ENCODE measurements around the gene ZNF254. TPM values are rescaled to one million over a fixed set of nuclear protein-coding genes. Genes with fewer than 3 reads are reported as not detected.
"Not testable (repeated sequence)": the region's sequence is repeated elsewhere in the genome, so short reads cannot be mapped to it uniquely, and the experiment has no call there.

The ZNF254 gene
- total RNA-seq, 1 experiment from 2014 or later = 26.6 TPM

DNA sequence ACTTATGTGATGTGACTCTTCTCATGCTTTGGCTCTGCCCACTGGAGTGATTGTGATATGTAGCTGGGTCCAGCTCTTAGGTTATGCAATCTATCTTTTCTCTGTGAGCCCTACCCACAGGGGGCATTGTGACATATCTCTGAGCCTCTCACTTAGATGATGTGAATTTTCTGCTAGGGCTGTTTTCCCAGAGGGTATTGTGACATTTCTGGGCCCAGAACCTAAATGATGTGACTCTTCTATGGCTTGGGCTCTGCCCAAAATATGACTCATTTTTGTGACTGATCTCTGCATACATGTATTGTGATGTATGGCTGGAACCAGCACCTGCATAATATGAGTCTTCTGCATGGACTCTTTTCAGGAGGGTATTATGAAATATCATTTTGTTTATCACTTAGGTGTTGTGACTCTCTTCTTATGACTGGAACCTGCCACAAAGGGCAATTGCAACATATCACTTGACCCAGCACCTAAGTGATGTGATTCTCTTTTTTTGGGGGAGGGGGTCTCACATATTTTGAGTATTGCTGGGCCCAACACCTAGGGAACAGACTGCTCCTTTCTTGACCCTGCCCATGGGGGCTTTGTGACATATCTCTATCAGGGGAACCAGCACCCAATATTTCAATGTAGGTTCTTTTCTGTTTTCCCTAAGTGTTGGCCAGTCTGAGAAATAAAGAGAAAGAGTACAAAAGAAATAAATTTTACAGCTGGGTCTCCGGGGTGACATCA, 12.1 kb upstream of the ZNF254 start:
- no peak for DNase-seq
- H3K4ac ChIP-seq (ENCODE audit: low read depth, low read length) = no peak overlapping the region
- H3K14ac ChIP-seq (ENCODE audit: insufficient read depth, low read length) = no peak overlapping the region
- H3K27ac ChIP-seq (ENCODE audit: insufficient read length, low read depth, low read length) = peak overlapping the region; percentile 65
- Mint-ChIP-seq H3K36me3 (ENCODE audit: insufficient read depth in 1 of 3, low read depth in 3 of 3) (peaks cover 60 to 71% (median 64%) of the 10 kb centered on the region in 3 experiments), H3K27me3 (ENCODE audit: low read depth) (no peaks in the 10 kb centered on the region), H3K9me3 (peaks cover 8 to 29% of the 10 kb centered on the region in 2 experiments), H3K27ac (peak overlapping the region; percentile 84 to 94 (median 90); a peak in 6 of 7 replicates), H3K4me1 (peaks cover 60 to 61% of the 10 kb centered on the region in 2 experiments), H3K4me3 (peak overlapping the region; percentile 1 to 60; a peak in 4 of 5 replicates)
- H4K8ac ChIP-seq (replicated peaks; ENCODE audit: insufficient read length, low read depth, low read length) = no peak overlapping the region
- no peak overlapping the region for H4K5ac ChIP-seq (ENCODE audit: insufficient read length, low read depth, low read length)
- no peak overlapping the region for H2BK120ac ChIP-seq (ENCODE audit: low read depth, low read length, poor library complexity, severe bottlenecking)
- no peak overlapping the region for H3T11ph ChIP-seq (ENCODE audit: low read length)
- H3K23me2 ChIP-seq (ENCODE audit: insufficient read length, low read depth, low read length, poor library complexity, severe bottlenecking) = no peaks in the 10 kb centered on the region
- H3K4me2 ChIP-seq (ENCODE audit: insufficient read depth, insufficient read length, low read length) = no peak overlapping the region
- H4K91ac ChIP-seq (ENCODE audit: insufficient read length, low read depth, low read length) = no peak overlapping the region
- H3K18ac ChIP-seq (ENCODE audit: insufficient read length, low read depth, low read length) = no peak overlapping the region
- H3K23ac ChIP-seq (ENCODE audit: insufficient read length, low read depth, low read length) = no peak overlapping the region
- H3K27me3 ChIP-seq (ENCODE audit: insufficient read depth, low read length) = no peaks in the 10 kb centered on the region
- H2BK15ac ChIP-seq (ENCODE audit: low read depth, low read length) = no peak overlapping the region
- H2BK5ac ChIP-seq (ENCODE audit: insufficient read length, low read length) = no peak overlapping the region
- peak overlapping the region; percentile 86 for H2BK12ac ChIP-seq (ENCODE audit: insufficient read length, low read depth, low read length)
- no peak overlapping the region for H2AFZ ChIP-seq (ENCODE audit: low read length)
- WGBS (ENCODE audit: extremely low coverage, insufficient read length, low lambda C conversion rate) = no CpG with 5 or more reads among the region's 1 CpG
- no peak overlapping the region for H2BK20ac ChIP-seq (ENCODE audit: low read depth, low read length, poor library complexity, severe bottlenecking)
- no peak overlapping the region for H3K56ac ChIP-seq (ENCODE audit: insufficient read length, low read depth, low read length)
- H3K9me3 ChIP-seq (ENCODE audit: control insufficient read depth, low read depth, low read length) = no peaks in the 10 kb centered on the region
- H3K79me1 ChIP-seq (ENCODE audit: insufficient read depth, low read depth, low read length, poor library complexity, severe bottlenecking) = peaks cover 4% of the 10 kb centered on the region
- H3K79me2 ChIP-seq (ENCODE audit: insufficient read depth, low read length) = no peaks in the 10 kb centered on the region
- H3K9ac ChIP-seq (ENCODE audit: extremely low read depth, insufficient read length, low read length) = no peak overlapping the region
- H2AK5ac ChIP-seq (ENCODE audit: insufficient read length, low read length) = no peak overlapping the region
- no peak for TF ChIP-seq CTCF (conservative IDR thresholded peaks at IDR 0.05)
- H4K20me1 ChIP-seq (ENCODE audit: control insufficient read depth, insufficient read depth, insufficient read length) = no peaks in the 10 kb centered on the region
- peaks cover 26% of the 10 kb centered on the region; the same call in 1 of the 2 replicates for H3K4me1 ChIP-seq (ENCODE audit: insufficient read depth, low read length)

- no CpG with 5 or more reads among the region's 4 CpGs for WGBS (ENCODE audit: extremely low coverage, insufficient read length, low lambda C conversion rate)
- H4K20me1 ChIP-seq (ENCODE audit: control insufficient read depth, insufficient read depth, insufficient read length); H3T11ph ChIP-seq (ENCODE audit: low read length); H3K23me2 ChIP-seq (ENCODE audit: insufficient read length, low read depth, low read length, poor library complexity, severe bottlenecking); H2BK5ac ChIP-seq (ENCODE audit: insufficient read length, low read length); H3K27me3 Mint-ChIP-seq (ENCODE audit: low read depth); H4K5ac ChIP-seq (ENCODE audit: insufficient read length, low read depth, low read length); H3K4ac ChIP-seq (ENCODE audit: low read depth, low read length); H4K91ac ChIP-seq (ENCODE audit: insufficient read length, low read depth, low read length); H4K8ac ChIP-seq (replicated peaks; ENCODE audit: insufficient read length, low read depth, low read length); H2BK20ac ChIP-seq (ENCODE audit: low read depth, low read length, poor library complexity, severe bottlenecking); H3K56ac ChIP-seq (ENCODE audit: insufficient read length, low read depth, low read length); H2AK5ac ChIP-seq (ENCODE audit: insufficient read length, low read length); H2BK120ac ChIP-seq (ENCODE audit: low read depth, low read length, poor library complexity, severe bottlenecking); H3K14ac ChIP-seq (ENCODE audit: insufficient read depth, low read length); H2AFZ ChIP-seq (ENCODE audit: low read length); H3K79me1 ChIP-seq (ENCODE audit: insufficient read depth, low read depth, low read length, poor library complexity, severe bottlenecking); H2BK12ac ChIP-seq (ENCODE audit: insufficient read length, low read depth, low read length); H3K27me3 ChIP-seq (ENCODE audit: insufficient read depth, low read length); H3K4me2 ChIP-seq (ENCODE audit: insufficient read depth, insufficient read length, low read length); H3K79me2 ChIP-seq (ENCODE audit: insufficient read depth, low read length); H3K18ac ChIP-seq (ENCODE audit: insufficient read length, low read depth, low read length); H3K23ac ChIP-seq (ENCODE audit: insufficient read length, low read depth, low read length); H3K9ac ChIP-seq (ENCODE audit: extremely low read depth, insufficient read length, low read length); H2BK15ac ChIP-seq (ENCODE audit: low read depth, low read length); H3K9me3 ChIP-seq (ENCODE audit: control insufficient read depth, low read depth, low read length): not testable (repeated sequence)
- DNase-seq = peak; percentile 28
- Mint-ChIP-seq H3K27ac (peak overlapping the region; percentile 84 to 94 (median 90); a peak in 6 of 7 replicates), H3K4me1 (peaks cover 60 to 61% of the 10 kb centered on the region in 2 experiments), H3K4me3 (peak overlapping the region; percentile 15 to 60; a peak in 3 of 5 replicates), H3K9me3 (peaks cover 8 to 29% of the 10 kb centered on the region in 2 experiments), H3K36me3 (ENCODE audit: insufficient read depth in 1 of 3, low read depth in 3 of 3) (peaks cover 61 to 69% (median 65%) of the 10 kb centered on the region in 3 experiments)
- Histone ChIP-seq H3K27ac (ENCODE audit: insufficient read length, low read depth, low read length) (peak overlapping the region; percentile 65), H3K4me1 (ENCODE audit: insufficient read depth, low read length) (peaks cover 26% of the 10 kb centered on the region; the same call in 1 of the 2 replicates)
Measured at GRCh38 chr19:24075530-24075929, 11.5 kb upstream of the ZNF254 start.

All from H9 (cell line).